ENCODE data around the gene IL1RAPL1. TPM values are rescaled to one million over a fixed set of nuclear protein-coding genes. Genes with fewer than 3 reads are reported as not detected.

Gene IL1RAPL1
- total and polyA plus RNA-seq, 2 experiments from 2014 or later = 0.18 to 0.49 TPM

- H3K27ac Mint-ChIP-seq = no peak overlapping the region
- H3K4me3 Mint-ChIP-seq = no peak overlapping the region
- H3K27me3 Mint-ChIP-seq (ENCODE audit: insufficient read depth, low read depth, poor library complexity) = no peaks in the 10 kb centered on the region
- H3K4me2 ChIP-seq = no peak overlapping the region
- no peak overlapping the region for H3K4me3 ChIP-seq
- H3K36me3 ChIP-seq (ENCODE audit: insufficient read depth) = no peaks in the 10 kb centered on the region
- no peaks in the 10 kb centered on the region for H3K4me1 ChIP-seq (ENCODE audit: insufficient read depth)
- DNase-seq (ENCODE audit: low spot score) = no peak
- no peaks in the 10 kb centered on the region for H3K36me3 Mint-ChIP-seq (ENCODE audit: low read depth)
- ATAC-seq = no peak
- no peaks in the 10 kb centered on the region for H3K27me3 ChIP-seq (ENCODE audit: insufficient read depth)
- H4K20me1 ChIP-seq (replicated peaks; ENCODE audit: insufficient read depth) = no peaks in the 10 kb centered on the region
- no peaks in the 10 kb centered on the region for H3K79me2 ChIP-seq (replicated peaks; ENCODE audit: insufficient read depth)
- no peaks in the 10 kb centered on the region for H3F3A ChIP-seq (replicated peaks; ENCODE audit: low read depth)
- H3K27ac ChIP-seq (ENCODE audit: low read depth) = no peak overlapping the region
- no peaks in the 10 kb centered on the region for H3K9me2 ChIP-seq (ENCODE audit: insufficient read depth)
- no peaks in the 10 kb centered on the region for H3K9me3 Mint-ChIP-seq
- TF ChIP-seq, protein P1, sequence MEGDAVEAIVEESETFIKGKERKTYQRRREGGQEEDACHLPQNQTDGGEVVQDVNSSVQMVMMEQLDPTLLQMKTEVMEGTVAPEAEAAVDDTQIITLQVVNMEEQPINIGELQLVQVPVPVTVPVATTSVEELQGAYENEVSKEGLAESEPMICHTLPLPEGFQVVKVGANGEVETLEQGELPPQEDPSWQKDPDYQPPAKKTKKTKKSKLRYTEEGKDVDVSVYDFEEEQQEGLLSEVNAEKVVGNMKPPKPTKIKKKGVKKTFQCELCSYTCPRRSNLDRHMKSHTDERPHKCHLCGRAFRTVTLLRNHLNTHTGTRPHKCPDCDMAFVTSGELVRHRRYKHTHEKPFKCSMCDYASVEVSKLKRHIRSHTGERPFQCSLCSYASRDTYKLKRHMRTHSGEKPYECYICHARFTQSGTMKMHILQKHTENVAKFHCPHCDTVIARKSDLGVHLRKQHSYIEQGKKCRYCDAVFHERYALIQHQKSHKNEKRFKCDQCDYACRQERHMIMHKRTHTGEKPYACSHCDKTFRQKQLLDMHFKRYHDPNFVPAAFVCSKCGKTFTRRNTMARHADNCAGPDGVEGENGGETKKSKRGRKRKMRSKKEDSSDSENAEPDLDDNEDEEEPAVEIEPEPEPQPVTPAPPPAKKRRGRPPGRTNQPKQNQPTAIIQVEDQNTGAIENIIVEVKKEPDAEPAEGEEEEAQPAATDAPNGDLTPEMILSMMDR (conservative IDR thresholded peaks at IDR 0.05; ENCODE audit: low read depth in 2 of 2) = no peak
- TF ChIP-seq POLR2AphosphoS5 (IDR thresholded peaks at IDR 0.05; ENCODE audit: low read depth) (no peak), NANOG (IDR thresholded peaks at IDR 0.05; ENCODE audit: borderline replicate concordance) (no peak), ZNF114 (CRISPR knock-in tag; IDR thresholded peaks at IDR 0.05) (no peak), ZNF331 (CRISPR knock-in tag; IDR thresholded peaks at IDR 0.05; ENCODE audit: low read depth) (no peak), EZH2phosphoT487 (IDR thresholded peaks at IDR 0.05; ENCODE audit: unreplicated experiment) (no peak), ZNF462 (CRISPR knock-in tag; IDR thresholded peaks at IDR 0.05) (no peak), JUNB (IDR thresholded peaks at IDR 0.05; ENCODE audit: unreplicated experiment) (no peak), CREB1 (CRISPR knock-in tag; IDR thresholded peaks at IDR 0.05; ENCODE audit: low read depth) (no peak), STAT1 (IDR thresholded peaks at IDR 0.05; ENCODE audit: unreplicated experiment) (no peak)
- TF ChIP-seq, protein P2, sequence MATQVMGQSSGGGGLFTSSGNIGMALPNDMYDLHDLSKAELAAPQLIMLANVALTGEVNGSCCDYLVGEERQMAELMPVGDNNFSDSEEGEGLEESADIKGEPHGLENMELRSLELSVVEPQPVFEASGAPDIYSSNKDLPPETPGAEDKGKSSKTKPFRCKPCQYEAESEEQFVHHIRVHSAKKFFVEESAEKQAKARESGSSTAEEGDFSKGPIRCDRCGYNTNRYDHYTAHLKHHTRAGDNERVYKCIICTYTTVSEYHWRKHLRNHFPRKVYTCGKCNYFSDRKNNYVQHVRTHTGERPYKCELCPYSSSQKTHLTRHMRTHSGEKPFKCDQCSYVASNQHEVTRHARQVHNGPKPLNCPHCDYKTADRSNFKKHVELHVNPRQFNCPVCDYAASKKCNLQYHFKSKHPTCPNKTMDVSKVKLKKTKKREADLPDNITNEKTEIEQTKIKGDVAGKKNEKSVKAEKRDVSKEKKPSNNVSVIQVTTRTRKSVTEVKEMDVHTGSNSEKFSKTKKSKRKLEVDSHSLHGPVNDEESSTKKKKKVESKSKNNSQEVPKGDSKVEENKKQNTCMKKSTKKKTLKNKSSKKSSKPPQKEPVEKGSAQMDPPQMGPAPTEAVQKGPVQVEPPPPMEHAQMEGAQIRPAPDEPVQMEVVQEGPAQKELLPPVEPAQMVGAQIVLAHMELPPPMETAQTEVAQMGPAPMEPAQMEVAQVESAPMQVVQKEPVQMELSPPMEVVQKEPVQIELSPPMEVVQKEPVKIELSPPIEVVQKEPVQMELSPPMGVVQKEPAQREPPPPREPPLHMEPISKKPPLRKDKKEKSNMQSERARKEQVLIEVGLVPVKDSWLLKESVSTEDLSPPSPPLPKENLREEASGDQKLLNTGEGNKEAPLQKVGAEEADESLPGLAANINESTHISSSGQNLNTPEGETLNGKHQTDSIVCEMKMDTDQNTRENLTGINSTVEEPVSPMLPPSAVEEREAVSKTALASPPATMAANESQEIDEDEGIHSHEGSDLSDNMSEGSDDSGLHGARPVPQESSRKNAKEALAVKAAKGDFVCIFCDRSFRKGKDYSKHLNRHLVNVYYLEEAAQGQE (IDR thresholded peaks at IDR 0.05; ENCODE audit: unreplicated experiment) = no peak
- TF ChIP-seq, protein P3, sequence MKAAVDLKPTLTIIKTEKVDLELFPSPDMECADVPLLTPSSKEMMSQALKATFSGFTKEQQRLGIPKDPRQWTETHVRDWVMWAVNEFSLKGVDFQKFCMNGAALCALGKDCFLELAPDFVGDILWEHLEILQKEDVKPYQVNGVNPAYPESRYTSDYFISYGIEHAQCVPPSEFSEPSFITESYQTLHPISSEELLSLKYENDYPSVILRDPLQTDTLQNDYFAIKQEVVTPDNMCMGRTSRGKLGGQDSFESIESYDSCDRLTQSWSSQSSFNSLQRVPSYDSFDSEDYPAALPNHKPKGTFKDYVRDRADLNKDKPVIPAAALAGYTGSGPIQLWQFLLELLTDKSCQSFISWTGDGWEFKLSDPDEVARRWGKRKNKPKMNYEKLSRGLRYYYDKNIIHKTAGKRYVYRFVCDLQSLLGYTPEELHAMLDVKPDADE (IDR thresholded peaks at IDR 0.05) = no peak
- no peak overlapping the region for H2AFZ ChIP-seq
- peaks cover 8% of the 10 kb centered on the region; the same call in 2 of the 3 replicates for H3K4me1 Mint-ChIP-seq
Observed at GRCh38 chrX:28997706-28998463, 410.6 kb downstream of the IL1RAPL1 start.

Data from GM23338 (cell line).